Head of caudate nucleus (tissue), 42 donors: Measurements from ENCODE around the gene SLC28A2.
A peak's percentile ranks its signal among the peaks of the same experiment; 100 is the strongest.
"Not testable (repeated sequence)": the region's sequence is repeated elsewhere in the genome, so short reads cannot be mapped to it uniquely, and the experiment has no call there.

Experiments
- DNase-seq, 42 donors: peaks; one replicate each; pipeline versions ENCODE4 v3.0.0 to v3.0.0-alpha.2; 2020 to 2021; ENCODE audit warnings: mixed read lengths in 7 of 42
- intact Hi-C: fragments of 100-400 bp; cut with DNase I; formaldehyde crosslinking; loops from one replicate; pipeline ENCODE4 v1.15.0; 2022

SLC28A2 gene, protein sequence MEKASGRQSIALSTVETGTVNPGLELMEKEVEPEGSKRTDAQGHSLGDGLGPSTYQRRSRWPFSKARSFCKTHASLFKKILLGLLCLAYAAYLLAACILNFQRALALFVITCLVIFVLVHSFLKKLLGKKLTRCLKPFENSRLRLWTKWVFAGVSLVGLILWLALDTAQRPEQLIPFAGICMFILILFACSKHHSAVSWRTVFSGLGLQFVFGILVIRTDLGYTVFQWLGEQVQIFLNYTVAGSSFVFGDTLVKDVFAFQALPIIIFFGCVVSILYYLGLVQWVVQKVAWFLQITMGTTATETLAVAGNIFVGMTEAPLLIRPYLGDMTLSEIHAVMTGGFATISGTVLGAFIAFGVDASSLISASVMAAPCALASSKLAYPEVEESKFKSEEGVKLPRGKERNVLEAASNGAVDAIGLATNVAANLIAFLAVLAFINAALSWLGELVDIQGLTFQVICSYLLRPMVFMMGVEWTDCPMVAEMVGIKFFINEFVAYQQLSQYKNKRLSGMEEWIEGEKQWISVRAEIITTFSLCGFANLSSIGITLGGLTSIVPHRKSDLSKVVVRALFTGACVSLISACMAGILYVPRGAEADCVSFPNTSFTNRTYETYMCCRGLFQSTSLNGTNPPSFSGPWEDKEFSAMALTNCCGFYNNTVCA

DNA sequence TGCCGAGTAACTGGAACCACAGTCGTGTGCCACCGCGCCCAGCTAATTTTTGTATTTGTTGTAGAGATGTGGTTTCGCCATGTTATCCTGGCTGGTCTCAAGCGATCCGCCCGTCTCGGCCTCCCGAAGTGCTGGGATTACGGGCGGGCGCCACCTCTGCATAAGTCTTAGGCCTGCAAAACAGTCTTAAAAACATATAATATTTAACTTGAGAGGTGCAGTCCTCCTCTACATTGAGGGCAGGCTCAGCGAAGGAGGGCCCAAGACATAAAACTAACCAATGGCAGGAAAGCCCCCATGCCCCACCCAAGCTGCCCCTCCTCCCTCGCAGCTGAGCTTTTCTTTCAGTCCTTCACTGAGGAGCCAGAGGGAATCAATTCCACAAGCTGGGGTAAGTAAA, at the start of gene SLC28A2:
Gene SLC28A2 (plus strand): TSS at position 347 of the 400 bp plus-strand sequence. CDS start 982 bp downstream, outside the sequence.
- DNase-seq = no peak
- intact Hi-C loops = no loop called here

DNA sequence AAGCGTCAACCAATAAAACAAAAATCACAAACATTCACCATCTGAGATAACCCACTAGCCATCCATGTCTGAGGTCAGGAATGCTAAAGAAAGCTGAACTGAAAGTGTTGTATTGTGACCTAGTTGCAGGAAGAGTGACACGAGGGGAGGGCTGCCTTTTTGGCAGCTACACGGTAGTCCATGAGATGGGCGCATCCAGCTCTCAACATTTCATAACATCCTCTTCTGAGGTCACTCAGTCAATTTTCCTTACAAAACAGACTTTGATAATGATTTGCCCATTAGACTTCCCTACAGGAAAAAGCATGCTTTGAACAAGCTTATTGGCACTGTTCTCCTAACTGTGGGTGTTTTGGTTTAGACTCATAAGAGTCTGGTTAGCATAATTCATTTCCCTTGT, 48.9 kb upstream of the SLC28A2 start:
- intact Hi-C loops = no loop called here

DNA sequence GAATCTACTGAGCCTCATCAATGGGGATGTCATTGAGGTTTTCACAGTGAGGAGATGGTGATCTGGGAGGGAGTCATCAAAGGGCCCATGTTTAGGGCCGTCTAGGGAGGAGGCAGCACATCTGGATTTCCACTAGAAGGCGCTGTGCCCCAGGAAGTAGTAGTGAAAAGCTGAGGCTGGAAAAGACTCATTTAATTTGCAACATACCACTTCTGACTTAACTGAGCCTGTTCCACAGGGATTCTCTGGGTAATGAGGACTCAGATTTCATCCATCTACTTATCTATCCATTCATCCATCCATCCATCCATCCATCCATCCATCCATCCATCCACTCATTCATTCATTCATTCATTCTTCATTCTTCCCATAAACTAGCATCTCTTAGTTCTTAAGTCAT, 46.8 kb upstream of the SLC28A2 start:
- intact Hi-C loops = loop anchor here (2.0 kb wide), 1 partner anchor 36 kb away; no protein-coding TSS in a partner anchor
- DNase-seq = peak; percentile 40 to 88 (median 71)

More for the DNA sequence above, 48.9 kb upstream of the SLC28A2 start:
- no peak for DNase-seq

DNA sequence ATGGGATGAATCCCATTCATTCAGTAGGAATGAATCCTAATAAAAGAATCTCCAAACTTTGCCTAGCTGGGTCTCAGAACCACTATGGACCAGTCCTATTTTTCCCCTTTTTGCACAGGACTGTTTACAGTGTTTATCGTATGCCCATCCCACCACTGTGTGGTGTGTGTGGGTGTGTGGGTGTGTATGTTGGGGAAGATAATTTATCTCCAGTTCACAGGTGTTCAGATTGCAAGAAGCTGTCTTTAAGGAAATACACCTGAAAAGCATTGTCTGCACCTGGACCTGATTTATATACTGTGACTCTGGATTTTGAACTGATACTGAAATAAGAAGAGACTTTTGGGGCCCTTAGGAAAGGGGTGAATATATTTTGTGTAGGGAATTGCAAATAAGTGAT, 39.5 kb upstream of the SLC28A2 start:
- intact Hi-C loops = no loop called here
- no peak for DNase-seq

DNA sequence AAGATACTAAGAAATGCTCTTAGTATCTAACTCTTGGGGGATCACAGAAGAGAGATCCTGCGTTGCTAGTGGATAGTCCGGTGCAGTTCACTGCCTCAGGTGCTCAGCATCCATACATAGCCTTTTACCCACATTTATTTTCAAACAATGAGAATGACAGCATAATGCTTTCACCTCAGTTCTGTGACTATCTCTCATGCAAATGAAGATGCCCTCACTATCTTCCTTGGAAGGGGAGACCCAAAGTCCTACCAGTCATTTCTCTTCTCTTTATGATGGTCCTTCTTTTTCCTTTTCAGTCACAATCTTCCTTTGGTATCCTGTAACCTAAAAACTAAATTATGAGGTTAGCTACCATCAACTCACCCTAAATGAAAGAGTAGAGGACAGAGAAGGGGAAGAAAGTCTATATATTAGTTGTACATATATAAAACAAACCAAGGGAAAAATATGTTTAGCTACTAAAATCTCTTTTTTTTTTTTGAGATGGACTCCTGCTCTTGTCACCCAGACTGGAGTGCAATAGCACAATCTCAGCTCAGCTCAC, 30.9 kb upstream of the SLC28A2 start:
- intact Hi-C loops = no loop called here
- no peak for DNase-seq

DNA sequence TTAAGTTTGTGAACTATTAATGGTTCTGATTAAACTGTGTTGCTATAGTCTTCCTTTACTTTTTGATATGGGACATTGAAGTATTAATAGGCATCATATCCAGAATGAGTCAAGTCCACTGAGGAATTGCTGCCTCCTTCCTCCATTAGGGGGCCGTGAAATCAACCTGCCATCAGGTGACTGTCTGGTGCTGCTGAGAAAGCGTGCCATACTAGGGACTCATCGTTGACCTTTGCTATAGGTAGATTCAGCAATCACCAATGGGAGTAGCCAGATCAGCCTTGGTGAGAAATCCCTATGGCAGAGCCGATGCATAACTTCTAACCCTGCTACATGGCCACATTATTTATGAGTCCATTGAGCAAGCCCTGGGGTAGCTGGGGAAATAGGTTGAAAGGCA, 30.1 kb upstream of the SLC28A2 start:
- intact Hi-C loops = no loop called here
- DNase-seq = no peak

DNA sequence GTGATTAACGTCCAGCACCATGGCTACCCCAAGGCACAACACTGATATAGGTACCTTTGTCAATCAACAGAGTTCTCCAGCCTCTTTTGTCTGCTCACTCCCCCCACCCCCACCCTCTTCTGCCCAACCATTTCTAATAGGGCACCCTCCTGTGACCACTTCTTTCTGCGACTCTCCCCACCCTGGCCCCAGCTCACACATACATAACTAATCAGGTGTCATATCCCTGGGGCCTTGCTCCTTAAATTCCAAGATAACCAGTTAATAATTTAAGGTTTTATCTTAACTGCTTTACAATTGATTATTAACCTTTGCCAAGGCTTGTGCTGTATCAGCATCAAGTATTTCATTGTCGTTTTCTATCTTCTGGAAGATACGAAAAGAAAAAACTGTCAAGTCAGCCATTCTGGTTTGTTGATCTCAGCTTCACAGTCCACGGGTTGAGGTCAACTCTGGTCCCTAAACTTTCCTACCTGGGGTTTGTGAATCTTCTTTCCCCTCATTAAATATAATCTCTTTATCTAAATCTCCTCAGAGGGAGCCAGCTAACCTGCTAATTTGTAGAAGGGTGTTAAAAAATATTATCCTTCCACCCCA, 27.3 kb upstream of the SLC28A2 start:
- DNase-seq = no peak
- intact Hi-C loops = no loop called here

DNA sequence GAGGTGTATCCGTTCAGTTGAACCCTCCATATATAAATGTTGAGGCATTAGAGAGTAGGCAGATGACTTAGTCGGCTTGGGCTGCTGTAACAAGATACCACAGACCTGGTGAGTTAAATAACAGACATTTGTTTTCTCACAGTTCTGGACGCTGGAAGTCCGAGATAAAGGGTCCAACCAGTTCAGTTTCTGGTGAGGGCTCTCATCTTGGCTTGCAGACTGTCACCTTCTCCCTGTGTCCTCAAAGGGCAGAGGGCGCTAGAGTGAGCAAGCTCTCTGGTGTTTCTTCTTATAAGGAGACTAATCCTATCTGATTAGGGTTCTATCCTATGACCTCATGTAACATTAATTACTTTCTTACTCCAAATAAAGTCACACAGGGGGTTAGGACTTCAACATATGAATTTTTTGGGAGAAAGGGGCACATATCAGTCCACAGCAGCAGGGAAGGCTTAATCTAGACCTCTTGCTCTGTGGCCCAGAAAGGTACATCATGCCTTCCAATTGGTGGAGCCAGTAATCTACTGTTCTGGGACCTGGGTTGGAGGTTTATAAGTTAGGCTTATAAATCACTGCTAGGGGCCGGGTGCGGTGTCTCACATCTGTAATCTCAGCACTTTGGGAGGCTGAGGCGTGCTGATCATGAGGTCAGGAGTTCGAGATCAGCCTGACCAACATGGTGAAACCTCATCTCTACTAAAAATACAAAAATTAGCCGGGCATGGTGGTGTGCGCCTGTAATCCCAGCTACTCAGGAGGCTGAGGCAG, 26.3 kb upstream of the SLC28A2 start:
- no peak for DNase-seq
- intact Hi-C loops = no loop called here

DNA sequence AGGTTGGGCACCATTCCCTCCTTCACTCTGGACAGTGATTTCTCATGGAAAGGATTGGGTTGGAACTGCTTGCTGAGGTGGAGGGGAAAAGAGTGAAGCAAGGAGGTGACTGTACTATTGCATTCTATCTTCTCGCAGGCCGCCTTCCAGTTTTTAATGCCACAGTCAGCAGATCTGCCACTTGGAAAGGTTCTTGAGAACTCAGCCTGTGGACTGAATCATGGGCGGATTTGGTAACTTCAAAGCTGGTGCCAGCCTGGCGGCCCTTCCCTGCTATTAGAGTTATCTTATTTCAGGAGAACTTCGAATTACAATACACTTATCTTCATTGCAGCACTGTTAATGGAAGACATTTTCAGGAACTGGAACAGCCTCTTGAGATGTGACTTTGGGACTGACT, 23.1 kb upstream of the SLC28A2 start:
- intact Hi-C loops = no loop called here

DNA sequence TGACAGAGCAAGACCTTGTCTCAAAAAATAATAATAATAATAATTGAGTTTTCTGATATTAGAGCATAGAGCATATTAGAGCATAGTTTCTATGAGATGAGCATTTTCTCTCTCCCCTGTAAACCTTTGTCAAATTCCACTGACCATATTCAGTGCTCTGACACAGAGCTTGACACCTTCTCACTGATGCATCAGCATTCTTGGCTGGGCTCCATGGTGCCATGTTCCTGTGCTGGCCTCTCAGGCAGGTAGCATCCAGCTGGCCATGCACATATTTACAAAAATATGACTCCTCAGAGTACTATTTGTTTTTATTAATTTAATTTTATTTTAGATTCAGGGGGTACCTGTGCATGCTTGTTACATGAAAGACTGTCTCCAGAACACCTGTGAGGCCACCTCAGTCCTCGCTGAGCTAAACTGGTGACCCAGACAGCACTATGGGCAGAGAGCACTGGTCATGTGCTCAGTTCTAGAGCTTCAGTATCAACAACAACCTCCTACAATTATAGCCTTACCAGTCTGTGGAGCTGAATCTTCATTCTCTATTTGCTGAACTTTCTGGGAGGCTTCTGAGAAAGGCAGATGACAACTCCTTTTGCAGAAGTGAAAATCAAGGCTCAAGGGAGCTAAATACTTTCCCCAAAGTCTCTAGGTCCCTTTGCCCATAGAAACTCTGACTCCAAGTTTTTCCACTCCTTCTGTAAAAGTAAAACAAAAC, 21.6 kb upstream of the SLC28A2 start:
- intact Hi-C loops = no loop called here
- no peak for DNase-seq

More for the DNA sequence above, 23.1 kb upstream of the SLC28A2 start:
- DNase-seq = no peak

DNA sequence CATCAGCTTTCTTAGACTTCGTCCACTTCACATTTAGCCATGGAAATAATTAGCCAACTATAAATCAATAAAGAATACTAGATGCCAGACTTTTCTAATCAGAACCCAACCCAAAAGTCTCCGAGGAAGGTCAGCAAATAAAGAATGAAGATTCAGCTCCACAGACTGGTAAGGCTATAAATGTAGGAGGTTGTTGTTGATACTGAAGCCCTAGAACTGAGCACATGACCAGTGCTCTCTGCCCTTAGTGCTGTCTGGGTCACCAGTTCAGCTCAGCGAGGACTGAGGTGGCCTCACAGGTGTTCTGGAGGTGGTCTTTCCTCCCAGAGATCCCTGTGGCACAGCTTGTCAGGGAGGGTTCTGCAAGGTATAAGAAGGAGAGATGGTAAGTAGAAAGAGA, 20.9 kb upstream of the SLC28A2 start:
- DNase-seq = no peak
- intact Hi-C loops = no loop called here

DNA sequence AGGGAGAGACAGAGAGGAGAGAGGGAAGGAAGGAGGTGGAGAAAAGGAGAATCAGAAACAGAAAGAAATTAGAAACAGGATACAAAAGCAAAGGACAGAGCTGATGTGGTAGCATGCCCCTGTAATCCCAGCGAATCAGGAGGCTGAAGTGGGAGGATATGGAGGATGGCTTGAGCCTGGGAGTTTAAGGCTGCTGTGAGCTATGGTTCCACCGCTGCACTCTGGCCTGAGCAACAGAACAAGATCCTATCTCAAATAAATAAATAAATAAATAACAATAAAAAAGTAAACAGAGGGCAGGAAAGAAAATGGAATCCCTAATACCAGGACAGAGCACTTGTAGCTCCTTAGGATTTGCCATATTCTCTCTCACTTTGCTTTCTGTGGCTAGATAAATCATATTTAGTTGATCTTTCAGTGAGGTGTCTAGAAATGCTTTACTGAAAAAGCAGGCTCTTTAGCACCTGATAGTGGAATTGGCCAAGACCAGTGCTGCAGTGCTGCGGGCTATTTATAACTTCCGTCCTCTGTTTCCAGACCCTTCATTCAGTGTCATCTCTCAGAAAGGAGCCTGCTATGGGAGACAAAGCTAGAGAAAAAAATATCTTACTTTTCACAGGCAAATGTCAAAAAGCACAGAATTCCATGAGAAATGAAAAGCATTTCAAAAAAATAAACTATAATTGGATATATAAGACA, 20.0 kb upstream of the SLC28A2 start:
- DNase-seq = no peak
- intact Hi-C loops = no loop called here

DNA sequence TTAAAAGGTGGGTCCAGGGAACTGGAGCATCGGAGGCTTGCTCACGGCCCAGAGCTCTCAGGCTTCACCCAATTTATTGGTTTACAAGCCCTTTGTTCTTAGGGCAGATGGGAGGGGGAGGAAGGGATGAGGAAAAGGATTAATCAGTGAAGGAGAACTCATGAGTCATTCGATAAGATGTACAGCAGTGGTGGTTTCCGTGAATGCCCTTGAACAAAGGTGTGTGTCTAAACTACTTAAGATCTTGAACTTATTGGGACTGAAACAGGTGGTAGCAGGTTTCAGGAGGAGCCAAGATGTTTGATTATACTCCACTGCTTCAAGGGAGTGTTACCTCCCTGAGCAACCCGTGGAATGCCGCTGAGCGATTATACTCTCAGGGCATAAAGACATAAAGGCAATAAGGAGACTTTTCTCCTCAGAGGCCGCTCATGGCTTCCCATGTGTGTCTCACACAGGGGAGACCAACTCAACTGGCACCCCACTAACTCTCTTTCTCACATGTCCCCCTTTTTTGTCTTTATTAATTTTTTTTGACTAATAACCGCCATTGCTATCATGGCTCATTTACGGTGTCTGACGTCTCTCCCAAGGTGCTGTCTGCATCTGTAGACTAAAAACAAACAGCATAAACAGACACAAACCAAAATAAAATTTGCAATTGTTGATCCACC, 17.3 kb upstream of the SLC28A2 start:
- intact Hi-C loops = no loop called here
- no peak for DNase-seq

DNA sequence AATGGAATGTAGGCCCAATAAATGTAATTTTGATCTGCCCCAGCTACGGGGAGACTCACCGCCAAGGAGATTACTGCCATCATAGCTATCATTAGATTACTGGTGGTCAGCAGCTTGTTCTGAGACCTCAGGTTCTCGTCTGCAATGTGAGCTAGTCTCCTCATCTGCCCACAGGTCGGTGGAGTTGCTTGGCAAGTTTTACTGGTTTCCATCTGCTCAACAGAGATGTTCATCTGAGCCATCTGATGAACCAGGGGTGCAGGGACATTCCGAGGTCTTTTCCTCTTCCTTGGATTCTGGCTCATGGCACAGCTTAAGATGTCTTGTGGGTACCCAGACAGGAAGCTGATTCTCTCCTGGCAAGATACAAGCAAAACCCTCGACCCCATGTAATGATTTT, 15.2 kb upstream of the SLC28A2 start:
- DNase-seq, intact Hi-C loops: not testable (repeated sequence)

DNA sequence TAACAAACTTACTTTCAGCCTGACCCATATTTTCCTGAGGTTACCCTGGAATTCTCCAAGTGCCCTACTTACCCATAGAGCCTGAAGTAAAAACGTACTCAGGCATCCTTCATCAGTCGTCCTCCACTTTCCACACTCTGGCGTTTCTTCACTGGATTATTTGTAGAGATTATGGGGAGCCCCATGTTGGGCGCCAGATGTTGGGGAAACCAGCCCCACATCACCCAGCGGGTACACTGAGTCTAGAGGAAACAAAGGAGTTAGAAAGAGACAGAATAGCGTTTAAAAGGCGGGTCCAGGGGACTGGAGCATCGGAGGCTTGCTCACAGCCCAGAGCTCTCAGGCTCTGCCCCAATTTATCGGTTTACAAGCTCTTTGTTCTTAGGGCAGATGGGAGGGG, 9.7 kb upstream of the SLC28A2 start:
- intact Hi-C loops = no loop called here
- no peak for DNase-seq

DNA sequence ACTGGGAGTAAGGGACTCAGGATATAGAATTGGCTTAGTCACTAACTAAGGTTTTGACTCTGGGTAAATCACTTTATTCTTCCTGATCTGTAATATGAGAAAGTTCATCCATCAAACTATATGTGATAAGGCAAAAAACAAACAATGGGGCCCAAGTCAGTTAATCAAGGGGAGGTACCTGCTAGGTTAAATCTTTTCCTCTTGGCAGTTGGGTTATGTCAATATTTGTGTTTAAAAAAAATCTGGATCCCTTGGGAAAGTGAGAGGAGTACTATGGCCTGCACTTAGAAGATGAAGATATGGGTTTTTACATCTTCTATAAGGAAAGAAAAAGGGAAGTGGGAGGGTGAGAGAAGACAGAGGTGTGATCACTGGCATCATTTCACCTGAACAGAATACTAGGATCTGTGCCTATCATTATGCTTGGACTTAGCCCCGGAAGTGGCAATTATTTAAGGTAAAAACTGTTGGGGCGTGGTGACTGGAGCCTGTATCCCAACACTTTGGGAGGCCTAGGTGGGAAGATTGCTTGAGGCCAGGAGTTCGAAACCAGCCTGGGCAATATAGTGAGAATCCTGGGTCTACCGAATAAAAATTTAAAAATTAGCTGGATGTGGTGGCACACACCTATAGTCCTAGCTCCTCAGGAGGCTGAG, 2.8 kb upstream of the SLC28A2 start:
- no peak for DNase-seq
- intact Hi-C loops = no loop called here

DNA sequence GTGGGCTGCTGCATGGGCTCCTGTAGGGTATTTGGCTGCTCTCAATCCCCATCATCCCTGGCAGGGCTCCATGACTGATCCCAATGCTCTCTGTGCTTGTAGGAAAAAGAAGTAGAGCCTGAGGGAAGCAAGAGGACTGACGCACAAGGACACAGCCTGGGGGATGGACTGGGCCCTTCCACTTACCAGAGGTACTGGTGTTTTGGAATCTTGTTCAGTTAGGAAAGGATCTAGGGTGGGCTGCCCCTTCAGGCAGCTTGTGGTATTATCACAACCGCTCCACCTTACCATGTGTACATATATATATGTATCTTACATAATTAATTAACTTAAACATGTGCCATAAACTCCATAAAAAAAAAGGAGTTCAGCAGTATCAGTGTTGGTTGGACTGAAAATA, 1.3 kb downstream of the SLC28A2 start:
- intact Hi-C loops = no loop called here
- no peak for DNase-seq
